Caco-2 (cell line): ENCODE results near the gene FHAD1. TPM values are rescaled to one million over a fixed set of nuclear protein-coding genes. Genes with fewer than 3 reads are reported as not detected.

Experiments
- BruUV-seq: library from RNA; stranded (reverse); fragments of 400-500 nt; replicated peaks from 2 replicates; lab custom pipeline; 2021; lab: Mats Ljungman, UMichigan
- CTCF ChIA-PET: fragments of 300-600 bp; sonication (Branson Sonifier 250); formaldehyde crosslinking; loops from one replicate; lab custom pipeline; 2022; ENCODE audit warnings: antibody characterized with exemption; lab: Charles Lee
- POLR2A ChIA-PET: fragments of 300-600 bp; sonication (Branson Sonifier 250); formaldehyde crosslinking; loops from one replicate; lab custom pipeline; 2022; ENCODE audit warnings: antibody characterized with exemption; lab: Charles Lee
- DNase-seq, 2 experiments: peaks; one replicate each; pipeline versions ENCODE4 v3.0.0 to v3.0.0-alpha.2; 2020 to 2022
- H3K27me3 ChIP-seq: replicated peaks from 2 replicates; pipeline ENCODE4 v1.6.0; 2011; ENCODE audit warnings: low read length; ENCODE audit not compliant: control insufficient read depth, insufficient read depth
- H3K36me3 ChIP-seq: 2 replicates; pipeline ENCODE4 v1.5.1; 2011; ENCODE audit warnings: low read length; ENCODE audit not compliant: control insufficient read depth, insufficient read depth
- H3K4me1 ChIP-seq: fragments of 250-450 bp; sonication (Bioruptor Pico); 2 replicates; pipeline ENCODE4 v1.5.1; 2020; ENCODE audit warnings: mild to moderate bottlenecking
- H3K4me3 ChIP-seq: 2 replicates; pipeline ENCODE4 v1.5.1; 2011; ENCODE audit warnings: low read depth, mild to moderate bottlenecking, control low read depth, low read length
- H3K9me3 ChIP-seq: fragments of 250-450 bp; sonication (Bioruptor Pico); 2 replicates; pipeline ENCODE4 v1.5.1; 2020; ENCODE audit warnings: mild to moderate bottlenecking, moderate library complexity
- H3K27ac Mint-ChIP-seq: one replicate; pipeline ENCODE4 v1.8.0; 2022; ENCODE audit warnings: mixed read lengths; ENCODE audit not compliant: unreplicated experiment
- H3K27me3 Mint-ChIP-seq: one replicate; pipeline ENCODE4 v1.8.0; 2022; ENCODE audit warnings: mixed read lengths; ENCODE audit not compliant: insufficient read depth, unreplicated experiment
- H3K36me3 Mint-ChIP-seq: one replicate; pipeline ENCODE4 v1.8.0; 2022; ENCODE audit warnings: mild to moderate bottlenecking, mixed read lengths; ENCODE audit not compliant: insufficient read depth, unreplicated experiment
- H3K4me1 Mint-ChIP-seq: one replicate; pipeline ENCODE4 v1.8.0; 2022; ENCODE audit warnings: low read depth, mixed read lengths; ENCODE audit not compliant: unreplicated experiment
- H3K4me3 Mint-ChIP-seq: one replicate; pipeline ENCODE4 v1.8.0; 2022; ENCODE audit warnings: mild to moderate bottlenecking, moderate library complexity, mixed read lengths; ENCODE audit not compliant: unreplicated experiment
- H3K9me3 Mint-ChIP-seq: one replicate; pipeline ENCODE4 v1.8.0; 2022; ENCODE audit warnings: mixed read lengths; ENCODE audit not compliant: unreplicated experiment
- intact Hi-C: fragments of 100-400 bp; cut with micrococcal nuclease; formaldehyde crosslinking; loops from one replicate; pipeline ENCODE4 v1.10.0; 2022; ENCODE audit not compliant: unreplicated experiment
- total RNA-seq: library from RNA; stranded (reverse); gene quantifications from 2 replicates; pipeline ENCODE4 v1.2.3, GENCODE V29; 2022
- TF ChIP-seq, protein P1 (sequence below), 2 experiments: fragments of 200-600 bp in 1 of 2; IDR thresholded peaks; 1 replicate in 1 of 2; 2 replicates in 1 of 2; pipeline versions ENCODE4 v1.5.1 to v1.8.0; 2011 to 2022; ENCODE audit warnings: antibody characterized with exemption in 1 of 2, control low read depth in 1 of 2, inconsistent platforms in 1 of 2, low read depth in 1 of 2, low read length in 1 of 2, mild to moderate bottlenecking in 1 of 2, moderate library complexity in 1 of 2; ENCODE audit not compliant: insufficient read depth in 1 of 2, severe bottlenecking in 1 of 2, unreplicated experiment in 1 of 2

The FHAD1 gene
- total RNA-seq, 1 experiment from 2014 or later = 0.18 TPM

DNA sequence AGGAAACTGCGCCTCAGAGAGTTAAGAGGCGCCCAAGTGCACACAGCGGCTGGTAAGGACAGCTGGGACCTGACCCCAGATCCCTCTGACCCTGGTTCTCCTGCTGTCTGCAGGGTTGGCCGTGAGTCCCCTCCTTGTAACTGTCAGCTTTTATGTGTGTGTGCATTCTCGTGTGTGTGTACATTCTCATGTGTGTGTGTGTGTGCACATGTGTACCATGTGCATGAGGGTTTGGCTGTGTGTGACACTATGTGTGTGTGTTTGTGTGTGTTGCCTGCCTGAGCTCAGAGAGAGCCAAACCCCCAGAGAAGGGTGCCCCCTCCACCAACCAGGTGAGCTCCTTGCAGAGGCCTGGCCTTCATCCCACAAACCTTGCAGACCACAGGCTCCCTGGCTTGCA lies 136.8 kb downstream of the FHAD1 start:
- Histone ChIP-seq H3K9me3 (no peaks in the 10 kb centered on the region), H3K27me3 (no peaks in the 10 kb centered on the region), H3K4me3 (no peak overlapping the region), H3K4me1 (no peaks in the 10 kb centered on the region), H3K36me3 (no peaks in the 10 kb centered on the region)
- CTCF ChIA-PET = no interaction called here
- POLR2A ChIA-PET = no interaction called here
- no peak overlapping the region for H3K4me3 Mint-ChIP-seq
- no peak overlapping the region for H3K27ac Mint-ChIP-seq
- DNase-seq = no peak
- TF ChIP-seq, protein P1, sequence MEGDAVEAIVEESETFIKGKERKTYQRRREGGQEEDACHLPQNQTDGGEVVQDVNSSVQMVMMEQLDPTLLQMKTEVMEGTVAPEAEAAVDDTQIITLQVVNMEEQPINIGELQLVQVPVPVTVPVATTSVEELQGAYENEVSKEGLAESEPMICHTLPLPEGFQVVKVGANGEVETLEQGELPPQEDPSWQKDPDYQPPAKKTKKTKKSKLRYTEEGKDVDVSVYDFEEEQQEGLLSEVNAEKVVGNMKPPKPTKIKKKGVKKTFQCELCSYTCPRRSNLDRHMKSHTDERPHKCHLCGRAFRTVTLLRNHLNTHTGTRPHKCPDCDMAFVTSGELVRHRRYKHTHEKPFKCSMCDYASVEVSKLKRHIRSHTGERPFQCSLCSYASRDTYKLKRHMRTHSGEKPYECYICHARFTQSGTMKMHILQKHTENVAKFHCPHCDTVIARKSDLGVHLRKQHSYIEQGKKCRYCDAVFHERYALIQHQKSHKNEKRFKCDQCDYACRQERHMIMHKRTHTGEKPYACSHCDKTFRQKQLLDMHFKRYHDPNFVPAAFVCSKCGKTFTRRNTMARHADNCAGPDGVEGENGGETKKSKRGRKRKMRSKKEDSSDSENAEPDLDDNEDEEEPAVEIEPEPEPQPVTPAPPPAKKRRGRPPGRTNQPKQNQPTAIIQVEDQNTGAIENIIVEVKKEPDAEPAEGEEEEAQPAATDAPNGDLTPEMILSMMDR (IDR thresholded peaks at IDR 0.05; ENCODE audit: insufficient read depth in 1 of 2, low read depth in 1 of 2, low read length in 1 of 2, severe bottlenecking in 1 of 2, unreplicated experiment in 1 of 2) = no peak
- H3K4me1 Mint-ChIP-seq = no peaks in the 10 kb centered on the region
- H3K27me3 Mint-ChIP-seq = no peaks in the 10 kb centered on the region
- intact Hi-C loops = no loop called here
- no TSS peak for BruUV-seq
- no peaks in the 10 kb centered on the region for H3K36me3 Mint-ChIP-seq
- no peaks in the 10 kb centered on the region for H3K9me3 Mint-ChIP-seq

DNA sequence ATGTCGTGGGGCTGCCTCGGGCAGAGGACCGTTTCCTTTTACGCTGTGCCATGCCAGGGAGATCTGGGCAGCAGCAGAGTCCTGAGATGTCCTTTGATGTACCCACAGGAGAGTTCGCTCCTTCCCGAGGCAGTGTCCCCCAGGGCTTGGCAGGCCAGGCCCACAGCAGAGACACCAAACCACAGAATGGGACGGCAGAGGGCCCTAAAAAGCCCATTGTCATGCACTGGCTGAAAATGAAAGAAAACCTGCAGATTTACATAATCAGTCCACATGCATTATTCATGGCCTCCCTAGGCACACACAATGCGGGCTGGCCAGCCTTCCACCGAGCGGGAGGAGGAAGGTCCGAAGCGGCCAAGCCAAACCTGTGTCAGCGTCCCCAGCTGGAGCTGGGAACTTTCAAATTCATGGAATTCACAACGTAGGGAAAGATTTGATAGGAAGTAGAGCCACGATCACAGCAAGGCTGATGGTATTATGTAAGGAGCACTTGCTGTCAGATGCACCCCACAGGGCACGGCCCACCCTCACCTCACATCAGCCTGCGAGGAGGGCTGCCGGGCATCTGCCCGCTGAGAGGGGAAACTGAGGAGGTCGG lies 137.4 kb downstream of the FHAD1 start:
- no TSS peak for BruUV-seq
- Histone ChIP-seq H3K4me1 (no peaks in the 10 kb centered on the region), H3K36me3 (no peaks in the 10 kb centered on the region), H3K9me3 (no peaks in the 10 kb centered on the region), H3K27me3 (no peaks in the 10 kb centered on the region), H3K4me3 (no peak overlapping the region)
- no peak overlapping the region for H3K27ac Mint-ChIP-seq
- no peak for DNase-seq
- no peaks in the 10 kb centered on the region for H3K9me3 Mint-ChIP-seq
- H3K4me3 Mint-ChIP-seq = no peak overlapping the region
- intact Hi-C loops = no loop called here
- CTCF ChIA-PET = no interaction called here
- TF ChIP-seq, protein P1 (IDR thresholded peaks at IDR 0.05; ENCODE audit: insufficient read depth in 1 of 2, low read depth in 1 of 2, low read length in 1 of 2, severe bottlenecking in 1 of 2, unreplicated experiment in 1 of 2) = no peak
- no peaks in the 10 kb centered on the region for H3K4me1 Mint-ChIP-seq
- POLR2A ChIA-PET = no interaction called here
- no peaks in the 10 kb centered on the region for H3K36me3 Mint-ChIP-seq
- H3K27me3 Mint-ChIP-seq = no peaks in the 10 kb centered on the region

DNA sequence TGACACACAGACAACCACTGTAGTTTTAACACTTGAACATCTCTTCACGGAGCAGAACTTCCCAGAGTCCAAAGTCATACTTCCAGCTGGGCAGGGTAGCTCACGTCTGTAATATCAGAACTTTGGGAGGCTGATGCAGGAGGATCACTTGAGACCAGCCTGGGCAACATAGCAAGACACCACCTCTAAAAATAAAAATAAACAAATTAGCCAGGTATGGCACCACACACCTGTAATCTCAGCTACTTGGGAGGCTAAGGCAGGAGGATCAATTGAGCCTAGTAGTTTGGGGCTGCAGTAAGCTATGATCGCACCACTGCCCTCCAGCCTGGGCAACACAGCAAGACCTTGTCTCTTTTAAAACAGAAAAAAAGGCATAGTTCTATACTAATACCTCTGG lies 138.4 kb downstream of the FHAD1 start:
- intact Hi-C loops = no loop called here

More for the DNA sequence above, 138.4 kb downstream of the FHAD1 start:
- ChIA-PET POLR2A (no interaction called here), CTCF (no interaction called here)
- H3K36me3 ChIP-seq = no peaks in the 10 kb centered on the region
- Mint-ChIP-seq H3K4me3 (no peak overlapping the region), H3K27me3 (no peaks in the 10 kb centered on the region), H3K27ac (no peak overlapping the region), H3K9me3 (no peaks in the 10 kb centered on the region), H3K4me1 (no peaks in the 10 kb centered on the region), H3K36me3 (no peaks in the 10 kb centered on the region)
- TF ChIP-seq, protein P1 (IDR thresholded peaks at IDR 0.05; ENCODE audit: insufficient read depth in 1 of 2, low read depth in 1 of 2, low read length in 1 of 2, severe bottlenecking in 1 of 2, unreplicated experiment in 1 of 2) = no peak
- H3K4me1 ChIP-seq = no peaks in the 10 kb centered on the region
- DNase-seq = no peak
- no peaks in the 10 kb centered on the region for H3K27me3 ChIP-seq
- no TSS peak for BruUV-seq
- H3K9me3 ChIP-seq = no peaks in the 10 kb centered on the region
- no peak overlapping the region for H3K4me3 ChIP-seq
